HUES64 (cell line): ENCODE data around the gene DIP2C.

ENCODE experiments used
- H3K27ac ChIP-seq: 2 replicates; pipeline ENCODE4 v1.7.0; 2013; ENCODE audit warnings: low read depth, low read length, inconsistent platforms
- H3K27me3 ChIP-seq: 2 replicates; pipeline ENCODE4 v1.6.1; 2013; ENCODE audit warnings: mild to moderate bottlenecking, low read length; ENCODE audit not compliant: insufficient read depth
- H3K36me3 ChIP-seq: 2 replicates; pipeline ENCODE4 v1.6.1; 2013; ENCODE audit warnings: mild to moderate bottlenecking, low read length; ENCODE audit not compliant: insufficient read depth
- H3K4me1 ChIP-seq: 2 replicates; pipeline ENCODE4 v1.6.1; 2013; ENCODE audit warnings: mild to moderate bottlenecking, low read length, moderate library complexity; ENCODE audit not compliant: insufficient read depth
- H3K4me3 ChIP-seq: 2 replicates; pipeline ENCODE4 v1.5.1; 2013; ENCODE audit warnings: mild to moderate bottlenecking, low read length, moderate library complexity
- H3K9ac ChIP-seq: 2 replicates; pipeline ENCODE4 v1.6.1; 2013; ENCODE audit warnings: mild to moderate bottlenecking, low read depth, low read length
- H3K9me3 ChIP-seq: 2 replicates; pipeline ENCODE4 v1.6.1; 2013; ENCODE audit warnings: low read depth, low read length; ENCODE audit not compliant: insufficient read depth
- WGBS: fragments of 150-250, 120-280 bp; methylation state at CpG from one replicate; pipeline ENCODE4 v1.1.7; 2013; ENCODE audit warnings: missing lambda C conversion rate; 5-methylcytosine and 5-hydroxymethylcytosine counted together

DIP2C gene

DNA sequence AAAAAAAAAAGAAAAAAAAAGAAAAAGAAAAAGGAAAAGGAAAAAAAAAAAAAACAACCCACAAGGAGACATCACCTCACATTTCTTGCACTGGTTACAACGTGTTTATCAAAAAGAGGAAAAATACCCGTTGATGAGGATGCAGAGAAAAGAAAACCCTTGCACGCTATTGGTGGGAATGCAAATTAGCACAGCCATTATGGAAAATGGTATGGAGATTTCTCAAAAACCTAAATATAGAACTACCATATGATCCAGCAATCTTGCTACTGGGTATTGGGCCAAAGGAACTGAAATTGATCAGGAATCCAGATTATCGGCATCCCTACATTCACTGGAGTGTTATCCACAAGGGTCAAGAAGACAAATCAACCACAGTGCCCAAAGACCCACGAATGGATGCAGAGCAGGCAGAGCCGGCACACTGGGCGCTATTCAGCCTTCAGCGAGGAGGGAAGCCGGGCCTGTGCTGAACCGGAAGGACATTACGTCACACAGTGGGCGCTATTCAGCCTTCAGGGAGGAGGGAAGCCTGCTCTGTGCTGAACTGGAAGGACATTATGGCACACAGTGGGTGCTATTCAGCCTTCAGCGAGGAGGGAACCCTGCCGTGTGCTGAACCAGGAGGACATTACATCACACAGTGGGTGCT lies 295.6 kb downstream of the DIP2C start:
- Histone ChIP-seq H3K27ac (no peak overlapping the region), H3K27me3 (no peaks in the 10 kb centered on the region), H3K9ac (no peak overlapping the region), H3K36me3 (peaks cover 10% of the 10 kb centered on the region), H3K9me3 (no peaks in the 10 kb centered on the region), H3K4me3 (no peak overlapping the region), H3K4me1 (no peaks in the 10 kb centered on the region; the same call in 1 of the 2 replicates)
- WGBS, result 92% methylated on average over 13 of the region's 14 CpGs

DNA sequence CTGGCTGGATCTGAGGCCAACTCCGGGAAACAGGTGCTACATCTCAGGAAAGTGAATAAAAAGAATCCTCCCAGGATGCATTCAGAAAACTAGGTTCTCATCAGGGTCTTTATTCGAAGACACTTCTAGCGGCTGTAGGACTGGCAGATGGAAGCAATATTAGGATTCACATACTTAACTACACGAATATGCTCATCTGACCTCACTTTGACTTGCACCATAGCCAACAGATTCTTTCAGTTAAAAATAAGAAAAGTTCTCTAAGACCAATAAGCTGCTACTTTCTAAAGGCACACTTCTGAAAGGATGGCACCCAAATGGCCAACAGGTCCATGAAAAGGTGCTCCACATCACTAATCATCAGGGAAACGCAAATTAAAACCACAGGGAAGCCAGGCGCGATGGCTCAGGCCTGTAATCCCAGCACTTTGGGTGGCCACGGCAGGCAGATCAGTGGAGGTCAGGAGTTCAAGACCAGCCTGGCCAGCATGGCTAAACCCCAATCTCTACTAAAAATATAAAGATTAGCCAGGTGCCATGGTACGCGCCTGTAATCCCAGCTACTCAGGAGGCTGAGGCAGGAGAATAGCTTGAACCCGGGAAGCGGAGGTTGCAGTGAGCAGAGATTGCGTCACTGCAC lies 296.2 kb downstream of the DIP2C start:
- Histone ChIP-seq H3K4me3 (no peak overlapping the region), H3K9ac (no peak overlapping the region), H3K4me1 (no peaks in the 10 kb centered on the region; the same call in 1 of the 2 replicates), H3K27ac (no peak overlapping the region), H3K9me3 (no peaks in the 10 kb centered on the region), H3K27me3 (no peaks in the 10 kb centered on the region), H3K36me3 (peaks cover 10% of the 10 kb centered on the region)
- WGBS, result 94% methylated on average over 12 of the region's 13 CpGs

DNA sequence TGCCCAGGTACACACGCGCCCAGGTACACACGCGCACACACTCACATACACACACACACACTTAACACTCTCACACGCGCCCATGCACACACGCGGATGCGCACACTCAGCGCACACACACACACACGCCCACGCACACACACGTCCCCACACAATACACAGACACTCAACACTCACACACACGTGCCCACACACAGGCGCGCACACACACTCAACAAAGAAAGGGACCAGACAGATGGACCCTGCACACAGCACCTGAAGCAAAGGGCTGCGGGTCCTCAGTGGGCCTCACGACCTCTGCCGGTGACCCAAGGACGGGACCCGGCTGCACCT lies 296.8 kb downstream of the DIP2C start:
- no peaks in the 10 kb centered on the region for H3K27me3 ChIP-seq
- H3K4me3 ChIP-seq, result no peak overlapping the region
- no peaks in the 10 kb centered on the region for H3K9me3 ChIP-seq
- peaks cover 13% of the 10 kb centered on the region for H3K36me3 ChIP-seq
- H3K4me1 ChIP-seq, result no peaks in the 10 kb centered on the region; the same call in 1 of the 2 replicates
- WGBS, result 94% methylated on average over 21 of the region's 21 CpGs
- no peak overlapping the region for H3K9ac ChIP-seq
- H3K27ac ChIP-seq, result no peak overlapping the region

DNA sequence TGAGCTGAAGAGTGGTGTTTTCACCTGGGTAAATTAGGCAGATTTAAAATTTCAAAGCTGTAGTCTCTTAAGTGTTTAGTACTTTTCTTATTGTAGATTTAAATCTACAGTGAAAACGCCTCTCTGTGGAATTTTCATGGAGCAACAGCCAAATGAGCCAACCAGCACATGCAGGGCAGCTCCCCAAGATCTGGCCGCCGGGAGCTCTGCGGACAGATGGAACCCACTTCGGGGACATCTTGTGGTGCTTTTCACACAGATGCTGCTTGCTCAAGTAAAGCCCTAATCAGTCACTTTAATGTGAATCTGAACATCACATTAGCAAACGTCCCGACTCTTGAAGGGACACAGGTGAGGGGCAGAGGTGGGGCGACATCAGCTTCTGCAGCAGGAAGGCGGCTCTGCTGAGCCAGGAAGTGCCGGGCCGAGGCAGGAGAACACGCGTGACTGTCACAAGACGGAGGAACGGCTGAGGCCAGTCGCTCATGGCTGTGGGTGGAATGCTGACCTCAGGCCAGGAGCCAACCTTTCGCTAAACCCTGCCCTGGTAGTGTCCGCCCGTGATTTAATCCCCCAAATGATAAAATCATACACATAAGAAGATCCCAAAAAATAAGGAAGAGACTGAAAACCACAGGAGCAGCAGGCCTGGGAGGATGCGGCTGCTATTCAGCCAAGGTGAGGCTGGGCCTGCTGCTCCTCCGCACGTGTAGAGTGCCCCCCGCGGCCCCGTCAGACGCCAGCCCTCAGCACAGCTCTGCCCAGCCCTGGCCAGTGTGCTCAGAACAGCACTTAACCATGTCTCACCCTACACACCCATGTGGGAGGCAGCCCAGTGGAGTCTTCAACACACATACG lies 297.4 kb downstream of the DIP2C start:
- Histone ChIP-seq H3K9ac (no peak overlapping the region), H3K4me1 (no peaks in the 10 kb centered on the region; the same call in 1 of the 2 replicates), H3K9me3 (no peaks in the 10 kb centered on the region), H3K4me3 (no peak overlapping the region), H3K27ac (no peak overlapping the region), H3K36me3 (peaks cover 14% of the 10 kb centered on the region), H3K27me3 (no peaks in the 10 kb centered on the region)
- WGBS, result 94% methylated on average over 27 of the region's 27 CpGs

DNA sequence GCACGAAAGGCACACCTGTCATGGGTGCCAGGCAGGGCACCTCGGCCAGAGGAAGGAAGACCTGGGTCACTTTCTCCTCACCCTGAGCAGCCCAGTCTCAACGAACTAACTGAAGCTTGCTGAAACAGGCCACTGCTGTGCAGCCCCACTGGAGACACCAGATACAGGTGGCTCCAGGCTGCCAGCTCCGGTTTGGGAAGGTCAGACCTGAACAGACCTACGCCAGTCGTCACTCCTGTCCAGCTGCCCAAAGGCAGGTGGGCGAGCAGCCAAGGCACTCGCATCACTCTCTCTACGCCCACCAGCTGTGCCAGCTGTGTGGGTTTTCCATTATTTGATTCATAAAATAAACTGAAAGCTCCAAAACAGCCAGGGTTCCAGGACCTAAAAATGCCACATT lies 298.2 kb downstream of the DIP2C start:
- H3K36me3 ChIP-seq, result peaks cover 14% of the 10 kb centered on the region
- H3K4me1 ChIP-seq, result no peaks in the 10 kb centered on the region; the same call in 1 of the 2 replicates
- H3K9me3 ChIP-seq, result no peaks in the 10 kb centered on the region
- H3K27me3 ChIP-seq, result no peaks in the 10 kb centered on the region
- 93% methylated on average over 9 of the region's 9 CpGs for WGBS
- no peak overlapping the region for H3K9ac ChIP-seq
- no peak overlapping the region for H3K4me3 ChIP-seq
- no peak overlapping the region for H3K27ac ChIP-seq

DNA sequence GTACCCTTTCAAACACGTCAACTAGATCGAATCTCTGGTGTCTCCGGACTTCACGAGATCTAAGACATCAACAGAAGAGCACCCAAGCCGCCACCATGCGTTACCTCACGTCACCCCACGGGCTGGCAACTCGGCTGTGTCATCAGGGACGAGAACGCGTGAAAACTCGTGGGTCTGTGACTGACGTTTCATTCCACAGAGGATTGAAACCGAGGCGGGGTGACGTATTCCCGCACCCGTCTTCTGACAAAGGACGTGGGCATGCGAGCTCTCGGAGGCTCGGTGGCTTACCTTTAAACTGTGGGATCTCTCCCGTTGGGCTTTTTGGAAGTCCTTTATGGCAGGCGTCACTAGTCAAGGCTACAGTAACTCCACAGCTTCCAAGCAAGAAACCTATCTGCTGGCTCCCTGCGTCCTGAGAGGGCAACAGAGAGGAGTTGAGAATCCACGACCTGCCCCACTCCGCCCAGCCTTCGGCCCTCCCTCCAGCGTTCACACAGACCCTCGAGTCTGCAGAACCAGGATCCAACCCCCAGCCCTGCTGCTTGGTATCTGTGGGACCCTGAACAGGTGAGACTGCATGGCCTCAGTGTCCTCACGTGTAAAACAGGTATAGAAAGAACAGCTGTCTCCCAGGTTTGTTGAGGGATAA lies 298.9 kb downstream of the DIP2C start:
- peaks cover 14% of the 10 kb centered on the region for H3K36me3 ChIP-seq
- 93% methylated on average over 32 of the region's 32 CpGs for WGBS
- H3K27ac ChIP-seq, result no peak overlapping the region
- H3K9ac ChIP-seq, result no peak overlapping the region
- H3K27me3 ChIP-seq, result no peaks in the 10 kb centered on the region
- no peak overlapping the region for H3K4me3 ChIP-seq
- no peaks in the 10 kb centered on the region for H3K9me3 ChIP-seq
- no peaks in the 10 kb centered on the region; the same call in 1 of the 2 replicates for H3K4me1 ChIP-seq

DNA sequence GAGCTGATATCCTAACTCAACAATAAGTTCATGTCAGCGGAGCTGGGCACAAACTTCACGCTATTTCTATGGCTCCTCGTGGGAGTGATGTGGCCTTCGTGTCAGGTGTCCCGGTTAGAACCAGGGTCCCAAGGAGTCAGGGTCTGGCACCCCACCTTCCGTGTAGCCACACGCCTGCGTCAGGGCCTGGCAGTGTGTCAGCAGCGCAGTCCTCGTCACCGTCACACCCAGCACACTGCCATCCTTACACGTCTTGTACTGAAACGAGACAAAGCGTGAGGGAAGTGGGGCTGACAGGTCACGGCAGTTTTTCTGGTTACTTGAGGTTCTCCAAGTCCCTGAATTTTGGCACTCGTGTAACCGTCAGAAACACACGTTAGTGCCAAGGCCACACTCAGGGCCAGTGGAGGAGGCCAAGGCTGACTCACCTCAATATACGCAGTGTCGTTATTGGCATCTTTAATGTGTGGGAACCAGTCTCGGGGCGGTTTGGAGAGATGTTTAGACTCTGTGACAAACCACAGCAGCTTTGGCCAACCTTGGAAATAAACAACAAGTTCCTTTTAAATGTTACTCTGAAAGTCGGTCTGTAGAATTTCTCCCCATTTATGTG lies 299.5 kb downstream of the DIP2C start:
- Histone ChIP-seq H3K36me3 (peaks cover 14% of the 10 kb centered on the region), H3K27me3 (no peaks in the 10 kb centered on the region)
- 96% methylated on average over 23 of the region's 23 CpGs for WGBS

DNA sequence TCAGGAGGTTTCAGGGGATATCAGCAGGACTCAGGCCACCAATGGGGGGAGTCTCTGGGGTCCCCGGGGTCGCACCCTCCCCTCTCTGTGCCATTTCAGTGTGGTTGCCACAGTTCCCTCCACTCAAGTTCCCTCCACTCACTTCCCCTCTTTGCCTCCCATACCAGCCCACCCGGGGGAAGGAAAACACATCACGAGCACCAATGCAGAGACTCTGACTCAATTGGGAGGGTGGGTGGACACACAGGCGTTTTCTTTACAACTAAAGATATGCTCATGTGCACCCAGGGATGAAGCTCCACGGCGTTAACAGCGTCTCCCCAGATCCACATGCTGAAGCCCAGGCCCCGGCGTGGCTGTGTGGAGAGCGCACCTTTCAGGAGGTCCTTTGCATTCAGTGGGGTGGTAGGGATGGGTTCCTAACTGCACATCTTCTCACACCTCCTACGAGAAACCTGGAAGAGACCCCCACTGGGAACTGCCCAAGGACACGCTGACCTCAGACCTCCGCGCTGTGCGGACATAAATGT lies 300.1 kb downstream of the DIP2C start:
- no peak overlapping the region for H3K9ac ChIP-seq
- H3K4me1 ChIP-seq, result no peaks in the 10 kb centered on the region
- H3K27me3 ChIP-seq, result no peaks in the 10 kb centered on the region
- H3K36me3 ChIP-seq, result peaks cover 14% of the 10 kb centered on the region
- H3K9me3 ChIP-seq, result no peaks in the 10 kb centered on the region
- 96% methylated on average over 16 of the region's 16 CpGs for WGBS
- H3K27ac ChIP-seq, result no peak overlapping the region
- no peak overlapping the region for H3K4me3 ChIP-seq

More for the DNA sequence above, 299.5 kb downstream of the DIP2C start:
- no peaks in the 10 kb centered on the region; the same call in 1 of the 2 replicates for H3K4me1 ChIP-seq
- no peak overlapping the region for H3K4me3 ChIP-seq
- H3K27ac ChIP-seq, result no peak overlapping the region
- H3K9me3 ChIP-seq, result no peaks in the 10 kb centered on the region
- H3K9ac ChIP-seq, result no peak overlapping the region

DNA sequence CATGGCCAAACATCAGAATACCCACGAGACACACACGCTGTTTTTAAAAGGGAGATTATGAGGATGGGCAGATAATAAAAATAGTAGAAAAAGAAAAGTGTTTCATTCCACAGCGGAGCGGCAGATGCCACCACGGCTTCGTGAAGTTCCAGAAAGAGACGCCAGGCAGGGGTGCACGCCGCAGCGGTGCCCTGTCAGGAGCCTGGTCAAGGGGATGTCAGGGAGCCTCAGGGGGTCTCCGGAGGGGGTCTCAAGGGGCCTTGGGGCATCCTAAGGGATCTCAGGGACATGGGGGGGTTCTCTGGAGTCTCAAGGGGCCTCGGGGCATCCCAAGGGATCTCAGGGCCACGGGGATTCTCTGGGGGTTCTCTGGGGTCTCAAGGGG lies 300.8 kb downstream of the DIP2C start:
- Histone ChIP-seq H3K9me3 (no peaks in the 10 kb centered on the region), H3K36me3 (peaks cover 15% of the 10 kb centered on the region), H3K27ac (no peak overlapping the region), H3K4me3 (no peak overlapping the region), H3K9ac (no peak overlapping the region), H3K4me1 (no peaks in the 10 kb centered on the region), H3K27me3 (no peaks in the 10 kb centered on the region)
- WGBS, result 94% methylated on average over 13 of the region's 13 CpGs

DNA sequence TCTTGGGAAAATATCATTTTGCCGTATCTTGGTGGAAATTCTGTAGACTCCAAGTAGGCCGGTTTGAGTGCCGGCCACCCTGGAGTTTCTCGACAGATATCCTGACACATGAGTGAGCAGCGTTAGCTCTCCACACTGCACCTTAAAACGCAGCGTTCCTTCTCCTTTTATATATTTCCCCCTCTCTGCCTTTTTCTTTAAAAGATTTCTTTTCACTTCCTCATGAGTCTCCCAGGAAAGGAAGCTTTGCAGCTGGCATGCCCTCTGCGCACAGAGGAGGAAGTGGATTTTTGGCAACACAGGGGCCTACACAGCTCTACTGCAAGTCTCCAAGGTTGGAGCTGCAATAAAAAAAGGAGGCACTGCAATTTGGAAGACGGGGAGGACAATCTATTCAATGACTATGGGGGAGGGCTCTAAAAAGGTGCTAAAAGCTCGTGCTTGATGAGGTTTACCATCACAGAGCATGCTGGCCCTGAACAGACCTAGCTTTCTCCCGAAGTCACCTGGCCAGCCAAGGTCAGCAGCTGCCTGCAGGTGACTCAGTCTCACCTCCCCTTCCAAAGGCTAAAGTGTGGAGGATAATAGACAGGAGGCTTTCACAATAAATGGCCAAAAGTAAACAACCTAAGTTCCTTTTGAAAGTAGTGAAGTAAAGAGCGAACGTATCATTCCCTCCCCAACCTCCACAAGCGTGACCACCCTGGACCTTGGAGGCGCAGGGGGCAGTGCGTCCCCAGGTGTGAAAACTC lies 301.4 kb downstream of the DIP2C start:
- H3K4me1 ChIP-seq, result no peaks in the 10 kb centered on the region
- 91% methylated on average over 16 of the region's 16 CpGs for WGBS
- H3K9ac ChIP-seq, result no peak overlapping the region
- no peaks in the 10 kb centered on the region for H3K9me3 ChIP-seq
- H3K4me3 ChIP-seq, result no peak overlapping the region
- peaks cover 20% of the 10 kb centered on the region for H3K36me3 ChIP-seq
- no peak overlapping the region for H3K27ac ChIP-seq
- no peaks in the 10 kb centered on the region for H3K27me3 ChIP-seq
